GM23338 (cell line): Measurements from ENCODE around the gene POU2F3. TPM values are rescaled to one million over a fixed set of nuclear protein-coding genes. Genes with fewer than 3 reads are reported as not detected.
A peak's percentile ranks its signal among the peaks of the same experiment; 100 is the strongest.

Experiments
- ATAC-seq: fragments of 200-7000 bp; cut with Tn5 transposase; 3 replicates; pipeline ENCODE4 v1.9.1; 2020
- DNase-seq: peaks from one replicate; pipeline ENCODE4 v3.0.0-alpha.2; 2015; ENCODE audit warnings: low spot score
- H2AFZ ChIP-seq: fragments of 200-600 bp; sonication (generic); 2 replicates; pipeline ENCODE4 v1.8.0; 2016; ENCODE audit warnings: antibody characterized with exemption, mild to moderate bottlenecking, moderate library complexity
- H3F3A ChIP-seq: fragments of 200-600 bp; sonication (generic); replicated peaks from 2 replicates; pipeline ENCODE4 v1.8.0; 2017; ENCODE audit warnings: antibody characterized with exemption, mixed run types, low read depth
- H3K27ac ChIP-seq: fragments of 200-600 bp; sonication (generic); 2 replicates; pipeline ENCODE4 v1.6.1; 2016; ENCODE audit warnings: low read depth
- H3K27me3 ChIP-seq: fragments of 200-600 bp; sonication (generic); 2 replicates; pipeline ENCODE4 v1.8.0; 2016; ENCODE audit warnings: mild to moderate bottlenecking, mixed run types, moderate library complexity; ENCODE audit not compliant: insufficient read depth
- H3K36me3 ChIP-seq: fragments of 200-600 bp; sonication (generic); 2 replicates; pipeline ENCODE4 v1.8.0; 2016; ENCODE audit warnings: mild to moderate bottlenecking; ENCODE audit not compliant: insufficient read depth
- H3K4me1 ChIP-seq: fragments of 200-600 bp; sonication (generic); 2 replicates; pipeline ENCODE4 v1.8.0; 2016; ENCODE audit warnings: mild to moderate bottlenecking, moderate library complexity; ENCODE audit not compliant: insufficient read depth
- H3K4me2 ChIP-seq: fragments of 200-600 bp; sonication (generic); 2 replicates; pipeline ENCODE4 v1.7.1; 2017; ENCODE audit warnings: mixed run types
- H3K4me3 ChIP-seq: fragments of 200-600 bp; sonication (generic); 2 replicates; pipeline ENCODE4 v1.6.1; 2016; ENCODE audit warnings: mixed run types
- H3K79me2 ChIP-seq: fragments of 200-600 bp; sonication (generic); replicated peaks from 2 replicates; pipeline ENCODE4 v1.8.0; 2017; ENCODE audit warnings: mild to moderate bottlenecking; ENCODE audit not compliant: insufficient read depth
- H3K9me2 ChIP-seq: fragments of 200-600 bp; sonication (generic); 2 replicates; pipeline ENCODE4 v1.8.0; 2017; ENCODE audit not compliant: insufficient read depth
- H4K20me1 ChIP-seq: fragments of 200-600 bp; sonication (generic); replicated peaks from 2 replicates; pipeline ENCODE4 v1.8.0; 2017; ENCODE audit warnings: mild to moderate bottlenecking; ENCODE audit not compliant: insufficient read depth
- H3K27ac Mint-ChIP-seq: 2 replicates; pipeline ENCODE4 v1.8.0; 2020; ENCODE audit warnings: inconsistent platforms, mild to moderate bottlenecking, moderate library complexity, mixed read lengths
- H3K27me3 Mint-ChIP-seq: 3 replicates; pipeline ENCODE4 v1.8.0; 2022; ENCODE audit warnings: low read depth, mild to moderate bottlenecking, moderate library complexity, mixed read lengths, inconsistent platforms; ENCODE audit not compliant: insufficient read depth, poor library complexity
- H3K36me3 Mint-ChIP-seq: 3 replicates; pipeline ENCODE4 v1.8.0; 2021; ENCODE audit warnings: low read depth, mild to moderate bottlenecking, inconsistent platforms, moderate library complexity, mixed read lengths
- H3K4me1 Mint-ChIP-seq: 3 replicates; pipeline ENCODE4 v1.8.0; 2020; ENCODE audit warnings: mild to moderate bottlenecking, inconsistent platforms, mixed read lengths
- H3K4me3 Mint-ChIP-seq: 3 replicates; pipeline ENCODE4 v1.8.0; 2021; ENCODE audit warnings: moderate library complexity, mild to moderate bottlenecking, inconsistent platforms, mixed read lengths
- H3K9me3 Mint-ChIP-seq: 3 replicates; pipeline ENCODE4 v1.8.0; 2020; ENCODE audit warnings: moderate library complexity, mild to moderate bottlenecking, inconsistent platforms, mixed read lengths
- CTCF ChIP-seq, 2 experiments: fragments of 200-600 bp in 1 of 2; sonication (generic) in 1 of 2; conservative IDR thresholded peaks; 2 replicates each; pipeline versions ENCODE4 v1.5.1 to v1.6.1; 2016 to 2017; ENCODE audit warnings: antibody characterized with exemption in 2 of 2, low read depth in 2 of 2, mild to moderate bottlenecking in 2 of 2, moderate library complexity in 1 of 2
- ETS1 ChIP-seq: IDR thresholded peaks from 2 replicates; pipeline ENCODE4 v1.6.1; 2016; ENCODE audit warnings: antibody characterized with exemption
- JUNB ChIP-seq: IDR thresholded peaks from one replicate; pipeline ENCODE4 v1.6.1; 2016; ENCODE audit warnings: antibody characterized with exemption; ENCODE audit not compliant: unreplicated experiment
- ZNF114 ChIP-seq: fragments of 250-450 bp; sonication (Bioruptor Pico); IDR thresholded peaks from 2 replicates; pipeline ENCODE4 v1.5.0; 2020; ENCODE audit warnings: mild to moderate bottlenecking, moderate library complexity
- ZNF331 ChIP-seq: fragments of 250-450 bp; sonication (Bioruptor Pico); IDR thresholded peaks from 2 replicates; pipeline ENCODE4 v1.5.0; 2020; ENCODE audit warnings: low read depth, mild to moderate bottlenecking, moderate library complexity
- ZNF462 ChIP-seq: fragments of 250-450 bp; sonication (Bioruptor Pico); IDR thresholded peaks from 2 replicates; pipeline ENCODE4 v1.5.0; 2020; ENCODE audit warnings: mild to moderate bottlenecking, moderate library complexity
- polyA plus RNA-seq: library from polyadenylated mRNA; unstranded; fragments of >200 nt; fragmentation: Nextera tagmentation; extraction: Ambion mirVana; gene quantifications from 2 replicates; pipeline ENCODE4 v1.2.1, GENCODE V29; 2016
- total RNA-seq: library from RNA; depleted of rRNA; stranded (reverse); fragments of >200 nt; shearing (Covaris generic); gene quantifications from 2 replicates; pipeline ENCODE4 v1.2.3, GENCODE V29; 2014

The POU2F3 gene
- total and polyA plus RNA-seq, 2 experiments from 2014 or later = 0.45 to 0.79 TPM

GRCh38 chr11:120257346-120257745, 17.4 kb downstream of the POU2F3 start (continued):
- no peak for TF ChIP-seq ZNF462 (CRISPR knock-in tag)
- TF ChIP-seq ZNF114 (CRISPR knock-in tag) = no peak
- TF ChIP-seq ZNF331 (CRISPR knock-in tag) = no peak
- TF ChIP-seq JUNB = no peak

- H3K27me3 Mint-ChIP-seq = peaks cover 29% of the 10 kb centered on the region
- H3K36me3 Mint-ChIP-seq = no peaks in the 10 kb centered on the region
- no peak overlapping the region for H3K4me3 Mint-ChIP-seq
- Histone ChIP-seq H3K4me3 (no peak overlapping the region), H3K27me3 (peaks cover 33% of the 10 kb centered on the region), H2AFZ (no peak overlapping the region), H3K79me2 (no peaks in the 10 kb centered on the region), H4K20me1 (no peaks in the 10 kb centered on the region), H3K9me2 (no peaks in the 10 kb centered on the region; the same call in 1 of the 2 replicates), H3F3A (no peaks in the 10 kb centered on the region), H3K36me3 (no peaks in the 10 kb centered on the region), H3K27ac (no peak overlapping the region), H3K4me2 (no peak overlapping the region), H3K4me1 (peaks cover 32% of the 10 kb centered on the region)
- ATAC-seq (no peak), DNase-seq (no peak)
- H3K4me1 Mint-ChIP-seq = peaks cover 44% of the 10 kb centered on the region
- H3K27ac Mint-ChIP-seq = no peak overlapping the region
- no peaks in the 10 kb centered on the region for H3K9me3 Mint-ChIP-seq
- TF ChIP-seq ETS1 = no peak
- TF ChIP-seq CTCF (conservative IDR thresholded peaks at IDR 0.05; ENCODE audit: low read depth in 2 of 2) = peak; percentile 22 to 44; a peak in 3 of 4 replicates
Observed at GRCh38 chr11:120258661-120259060, 18.7 kb downstream of the POU2F3 start.
